GM12878 (cell line): ENCODE measurements around the gene PATE2.

Experiments
- BMI1 ChIP-seq: fragments of 450-650 bp; IDR thresholded peaks from 2 replicates; pipeline ENCODE4 v1.6.1; 2016; ENCODE audit warnings: mild to moderate bottlenecking, moderate library complexity, borderline replicate concordance
- EZH2 ChIP-seq: IDR thresholded peaks from 2 replicates; pipeline ENCODE4 v1.6.1; 2012; ENCODE audit warnings: low read depth, mild to moderate bottlenecking, control low read depth, inconsistent platforms, low read length, borderline replicate concordance; ENCODE audit not compliant: control insufficient read depth
- NBN ChIP-seq: fragments of 450-650 bp; IDR thresholded peaks from 2 replicates; pipeline ENCODE4 v1.6.1; 2016
- NR2C1 ChIP-seq: fragments of 450-650 bp; IDR thresholded peaks from 2 replicates; pipeline ENCODE4 v1.6.1; 2017; ENCODE audit warnings: antibody characterized with exemption, mild to moderate bottlenecking, moderate library complexity
- NRF1 ChIP-seq: conservative IDR thresholded peaks from 2 replicates; pipeline ENCODE4 v1.6.1; 2011; ENCODE audit warnings: mild to moderate bottlenecking, low read depth, low read length, improper control_type of control experiment
- SIX5 ChIP-seq: IDR thresholded peaks from 2 replicates; pipeline ENCODE4 v1.6.1; 2011; ENCODE audit warnings: mild to moderate bottlenecking, low read depth, low read length, moderate library complexity; ENCODE audit not compliant: severe bottlenecking
- TF ChIP-seq, protein P1 (sequence below): fragments of 450-650 bp; IDR thresholded peaks from 2 replicates; pipeline ENCODE4 v1.6.1; 2017; ENCODE audit warnings: mild to moderate bottlenecking

DNA sequence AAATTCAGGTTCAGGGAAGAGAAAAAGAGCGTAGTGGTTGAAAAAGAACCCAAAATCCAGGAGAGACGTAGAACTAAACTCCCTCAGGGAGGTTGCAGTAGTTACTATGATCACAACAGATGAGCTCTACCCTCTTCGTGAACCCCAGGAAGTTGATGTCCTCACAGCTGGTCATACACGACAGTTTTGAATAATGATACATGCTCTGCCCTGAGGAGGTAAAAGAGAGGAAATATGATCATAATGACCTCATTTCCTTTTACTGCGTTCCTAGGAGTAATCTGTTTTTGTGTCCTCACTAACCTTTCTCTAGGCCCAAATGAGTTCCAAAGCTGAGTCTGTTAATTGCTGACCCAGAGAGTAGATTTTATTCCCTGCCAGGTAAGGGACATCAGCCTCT lies 1.3 kb downstream of the PATE2 start:
- TF ChIP-seq, protein P1, sequence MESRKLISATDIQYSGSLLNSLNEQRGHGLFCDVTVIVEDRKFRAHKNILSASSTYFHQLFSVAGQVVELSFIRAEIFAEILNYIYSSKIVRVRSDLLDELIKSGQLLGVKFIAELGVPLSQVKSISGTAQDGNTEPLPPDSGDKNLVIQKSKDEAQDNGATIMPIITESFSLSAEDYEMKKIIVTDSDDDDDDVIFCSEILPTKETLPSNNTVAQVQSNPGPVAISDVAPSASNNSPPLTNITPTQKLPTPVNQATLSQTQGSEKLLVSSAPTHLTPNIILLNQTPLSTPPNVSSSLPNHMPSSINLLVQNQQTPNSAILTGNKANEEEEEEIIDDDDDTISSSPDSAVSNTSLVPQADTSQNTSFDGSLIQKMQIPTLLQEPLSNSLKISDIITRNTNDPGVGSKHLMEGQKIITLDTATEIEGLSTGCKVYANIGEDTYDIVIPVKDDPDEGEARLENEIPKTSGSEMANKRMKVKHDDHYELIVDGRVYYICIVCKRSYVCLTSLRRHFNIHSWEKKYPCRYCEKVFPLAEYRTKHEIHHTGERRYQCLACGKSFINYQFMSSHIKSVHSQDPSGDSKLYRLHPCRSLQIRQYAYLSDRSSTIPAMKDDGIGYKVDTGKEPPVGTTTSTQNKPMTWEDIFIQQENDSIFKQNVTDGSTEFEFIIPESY: no peak
- TF ChIP-seq EZH2 (no peak), NBN (no peak), SIX5 (no peak), NR2C1 (no peak), BMI1 (no peak), NRF1 (no peak)
